Coronary artery (tissue), 2 donors: ENCODE results near the gene CCDC121.

Source experiments
- DNase-seq: peaks from one replicate; pipeline ENCODE4 v3.0.0-alpha.2; 2017; ENCODE audit warnings: low spot score
- H3K27ac ChIP-seq, 2 donors: fragments of 200-600 bp; sonication (generic); one replicate each; pipeline ENCODE4 v1.5.1; 2016 to 2019
- H3K4me3 ChIP-seq: fragments of 200-600 bp; sonication (generic); 2 replicates; pipeline ENCODE4 v1.5.1; 2016; ENCODE audit warnings: mild to moderate bottlenecking, moderate library complexity
- CTCF ChIP-seq: fragments of 200-600 bp; sonication (generic); IDR thresholded peaks from one replicate; pipeline ENCODE4 v1.5.1; 2019; ENCODE audit warnings: antibody characterized with exemption

The CCDC121 gene

GRCh38 chr2:27663285-27664153, 34.7 kb upstream of the CCDC121 start, which contains the start of the genes SLC4A1AP and SUPT7L:
SLC4A1AP (plus strand) TSS chr2:27663889; CDS start chr2:27663915, 26 bp downstream.
SUPT7L (minus strand) TSS chr2:27663614; CDS start chr2:27662192, 1,422 bp downstream.
- peak within 1 kb of the TSS; percentile 89 for H3K4me3 ChIP-seq
- peak; percentile 79 for DNase-seq
- no peak for TF ChIP-seq CTCF
- H3K27ac ChIP-seq = peak within 1 kb of the TSS; percentile 79 to 95

- DNase-seq = no peak
- no peak overlapping the region for H3K4me3 ChIP-seq
Measured at GRCh38 chr2:27661371-27661770, 32.6 kb upstream of the CCDC121 start.

GRCh38 chr2:27655155-27655951, 26.5 kb upstream of the CCDC121 start:
- no peak overlapping the region for H3K4me3 ChIP-seq
- no peak overlapping the region for H3K27ac ChIP-seq
- no peak for DNase-seq
- no peak for TF ChIP-seq CTCF

More at GRCh38 chr2:27661371-27661770, 32.6 kb upstream of the CCDC121 start:
- TF ChIP-seq CTCF = no peak
- no peak overlapping the region for H3K27ac ChIP-seq

GRCh38 chr2:27653397-27653796, 24.6 kb upstream of the CCDC121 start:
- no peak for TF ChIP-seq CTCF
- no peak overlapping the region for H3K4me3 ChIP-seq
- H3K27ac ChIP-seq = no peak overlapping the region
- no peak for DNase-seq

- Histone ChIP-seq H3K27ac (no peak overlapping the region), H3K4me3 (no peak overlapping the region)
- no peak for DNase-seq
- no peak for TF ChIP-seq CTCF
Measured at GRCh38 chr2:27652790-27653189, 24.0 kb upstream of the CCDC121 start.

GRCh38 chr2:27652341-27652740, 23.5 kb upstream of the CCDC121 start:
- no peak for TF ChIP-seq CTCF
- Histone ChIP-seq H3K27ac (no peak overlapping the region), H3K4me3 (no peak overlapping the region)
- no peak for DNase-seq
